Measurements from ENCODE around the gene ACLY. TPM values are rescaled to one million over a fixed set of nuclear protein-coding genes. Genes with fewer than 3 reads are reported as not detected.

Gene ACLY
- total and polyA plus RNA-seq, 2 of the 13 experiments (the other 11 are each of a cell fraction or from before 2014, with no cell fraction given): 111 to 218 TPM

- Histone ChIP-seq H3K4me2 (ENCODE audit: low read depth, low read length) (peak overlapping the region; percentile 93), H3K4me3 (replicated peaks in 1 of 3; ENCODE audit: insufficient read depth in 1 of 3, low read depth in 2 of 3, low read length in 3 of 3) (peak overlapping the region; percentile 96 to 98 (median 97)), H3K36me3 (replicated peaks in 1 of 2; ENCODE audit: control insufficient read depth in 1 of 2, insufficient read depth in 2 of 2, low read length in 2 of 2) (peaks cover 4 to 15% of the 10 kb centered on the region in 2 experiments; a peak in 4 of 5 replicates), H2AFZ (ENCODE audit: low read length) (no peak overlapping the region), H3K27me3 (ENCODE audit: control insufficient read depth in 1 of 2, insufficient read depth in 2 of 2, low read length in 2 of 2) (no peaks in the 10 kb centered on the region; a peak in 1 of 5 replicates), H3K79me2 (ENCODE audit: insufficient read depth, low read length) (peaks cover 57% of the 10 kb centered on the region), H3K9ac (ENCODE audit: insufficient read depth, low read depth, low read length) (peak overlapping the region; percentile 91), H3K27ac (ENCODE audit: extremely low read length, insufficient read depth, low read length) (peak overlapping the region; percentile 74), H4K20me1 (ENCODE audit: insufficient read depth, low read length) (peaks cover 43% of the 10 kb centered on the region), H3K4me1 (ENCODE audit: insufficient read depth, low read length) (peaks cover 78% of the 10 kb centered on the region), H3K9me3 (ENCODE audit: low read length) (no peaks in the 10 kb centered on the region)
- in situ Hi-C loops (cut with HindIII; ENCODE audit: extremely low pct_ligation_motif_present, low pct_unique_long_range_greater_than_20kb): no loop called here
- no TSS peak for BruUV-seq (replicated peaks)
- intact Hi-C loops (cut with micrococcal nuclease; ENCODE audit: unreplicated experiment): loop anchor here (5.0 kb wide), 1 partner anchor 40 kb away; no protein-coding TSS in a partner anchor
- CTCF ChIA-PET (ENCODE audit: low intra/inter-chr PET ratio, low total read pairs): no interaction called here
- ATAC-seq: peak; percentile 8
- no peak for FAIRE-seq
- WGBS (ENCODE audit: low lambda C conversion rate): 3% methylated on average over 24 of the region's 26 CpGs
- POLR2A ChIA-PET: interaction anchor here (1.0 to 4.3 kb wide), 17 partner anchors 9 to 229 kb away, joined by 3 to 72 read pairs (median 10); partner anchors contain the start of genes CNP, DNAJC7, EIF1 and FKBP10
- no peak for DNase-seq (ENCODE audit: low spot score)
- TF ChIP-seq XRCC5 (optimal IDR thresholded peaks at IDR 0.05; ENCODE audit: low read length) (no peak), SRSF4 (IDR thresholded peaks at IDR 0.05; ENCODE audit: low read depth, low read length, poor library complexity, severe bottlenecking) (no peak), KAT2B (IDR thresholded peaks at IDR 0.05; ENCODE audit: borderline replicate concordance, low read depth, low read length) (no peak), ZNF224 (CRISPR knock-in tag; IDR thresholded peaks at IDR 0.05) (no peak), SATB2 (CRISPR knock-in tag; IDR thresholded peaks at IDR 0.05) (no peak), PHF20 (CRISPR knock-in tag; IDR thresholded peaks at IDR 0.05) (0 out of 2 replicates have a peak, but pooled peaks have one; percentile 31), GATAD2A (CRISPR knock-in tag; IDR thresholded peaks at IDR 0.05) (0 out of 2 replicates have a peak, but pooled peaks have one; percentile 8), ZNF749 (CRISPR knock-in tag; IDR thresholded peaks at IDR 0.05; ENCODE audit: borderline replicate concordance) (no peak), LBX2 (CRISPR knock-in tag; IDR thresholded peaks at IDR 0.05; ENCODE audit: borderline replicate concordance) (no peak), SNRNP70 (IDR thresholded peaks at IDR 0.05; ENCODE audit: low read depth, low read length) (no peak), PPARG (CRISPR knock-in tag; conservative IDR thresholded peaks at IDR 0.05) (no peak), KAT8 (CRISPR knock-in tag; IDR thresholded peaks at IDR 0.05) (no peak), HOXD1 (CRISPR knock-in tag; IDR thresholded peaks at IDR 0.05) (no peak), SAFB2 (CRISPR knock-in tag; IDR thresholded peaks at IDR 0.05; ENCODE audit: borderline replicate concordance, low read depth) (0 out of 2 replicates have a peak, but pooled peaks have one; percentile 30), PLRG1 (conservative IDR thresholded peaks at IDR 0.05) (no peak), LCORL (IDR thresholded peaks at IDR 0.05) (no peak), LCORL (CRISPR knock-in tag; IDR thresholded peaks at IDR 0.05) (no peak), NRL (CRISPR knock-in tag; IDR thresholded peaks at IDR 0.05; ENCODE audit: borderline replicate concordance) (no peak), ZIK1 (CRISPR knock-in tag; IDR thresholded peaks at IDR 0.05; ENCODE audit: borderline replicate concordance, low read depth) (no peak), AHR (CRISPR knock-in tag; IDR thresholded peaks at IDR 0.05) (no peak), ZNF331 (CRISPR knock-in tag; IDR thresholded peaks at IDR 0.05) (no peak), DBP (CRISPR knock-in tag; IDR thresholded peaks at IDR 0.05; ENCODE audit: not compliant biosample characterization) (no peak), TAF1 (CRISPR knock-in tag; IDR thresholded peaks at IDR 0.05) (no peak)
- TF ChIP-seq, protein P1, sequence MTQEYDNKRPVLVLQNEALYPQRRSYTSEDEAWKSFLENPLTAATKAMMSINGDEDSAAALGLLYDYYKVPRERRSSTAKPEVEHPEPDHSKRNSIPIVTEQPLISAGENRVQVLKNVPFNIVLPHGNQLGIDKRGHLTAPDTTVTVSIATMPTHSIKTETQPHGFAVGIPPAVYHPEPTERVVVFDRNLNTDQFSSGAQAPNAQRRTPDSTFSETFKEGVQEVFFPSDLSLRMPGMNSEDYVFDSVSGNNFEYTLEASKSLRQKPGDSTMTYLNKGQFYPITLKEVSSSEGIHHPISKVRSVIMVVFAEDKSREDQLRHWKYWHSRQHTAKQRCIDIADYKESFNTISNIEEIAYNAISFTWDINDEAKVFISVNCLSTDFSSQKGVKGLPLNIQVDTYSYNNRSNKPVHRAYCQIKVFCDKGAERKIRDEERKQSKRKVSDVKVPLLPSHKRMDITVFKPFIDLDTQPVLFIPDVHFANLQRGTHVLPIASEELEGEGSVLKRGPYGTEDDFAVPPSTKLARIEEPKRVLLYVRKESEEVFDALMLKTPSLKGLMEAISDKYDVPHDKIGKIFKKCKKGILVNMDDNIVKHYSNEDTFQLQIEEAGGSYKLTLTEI (CRISPR knock-in tag; conservative IDR thresholded peaks at IDR 0.05): no peak
These were observed 955 bp downstream of the ACLY start for GRCh38 chr17:41917679-41918313.

All from HepG2 (cell line).